Islet of Langerhans (tissue), 1 donor: Measurements from ENCODE around the gene SIM2.
"Not testable (repeated sequence)": the region's sequence is repeated elsewhere in the genome, so short reads cannot be mapped to it uniquely, and the experiment has no call there.

Experiments used
- FAIRE-seq: peaks from one replicate; lab custom pipeline; 2011; peaks lifted over from hg19 to GRCh38; lab: Jason Lieb, UNC

SIM2 gene, protein sequence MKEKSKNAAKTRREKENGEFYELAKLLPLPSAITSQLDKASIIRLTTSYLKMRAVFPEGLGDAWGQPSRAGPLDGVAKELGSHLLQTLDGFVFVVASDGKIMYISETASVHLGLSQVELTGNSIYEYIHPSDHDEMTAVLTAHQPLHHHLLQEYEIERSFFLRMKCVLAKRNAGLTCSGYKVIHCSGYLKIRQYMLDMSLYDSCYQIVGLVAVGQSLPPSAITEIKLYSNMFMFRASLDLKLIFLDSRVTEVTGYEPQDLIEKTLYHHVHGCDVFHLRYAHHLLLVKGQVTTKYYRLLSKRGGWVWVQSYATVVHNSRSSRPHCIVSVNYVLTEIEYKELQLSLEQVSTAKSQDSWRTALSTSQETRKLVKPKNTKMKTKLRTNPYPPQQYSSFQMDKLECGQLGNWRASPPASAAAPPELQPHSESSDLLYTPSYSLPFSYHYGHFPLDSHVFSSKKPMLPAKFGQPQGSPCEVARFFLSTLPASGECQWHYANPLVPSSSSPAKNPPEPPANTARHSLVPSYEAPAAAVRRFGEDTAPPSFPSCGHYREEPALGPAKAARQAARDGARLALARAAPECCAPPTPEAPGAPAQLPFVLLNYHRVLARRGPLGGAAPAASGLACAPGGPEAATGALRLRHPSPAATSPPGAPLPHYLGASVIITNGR

GRCh38 chr21:36698981-36699545 is at the start of gene SIM2:
Gene SIM2 (plus strand): TSS chr21:36699115. CDS start chr21:36699747, 632 bp downstream.
- FAIRE-seq, result no peak

DNA sequence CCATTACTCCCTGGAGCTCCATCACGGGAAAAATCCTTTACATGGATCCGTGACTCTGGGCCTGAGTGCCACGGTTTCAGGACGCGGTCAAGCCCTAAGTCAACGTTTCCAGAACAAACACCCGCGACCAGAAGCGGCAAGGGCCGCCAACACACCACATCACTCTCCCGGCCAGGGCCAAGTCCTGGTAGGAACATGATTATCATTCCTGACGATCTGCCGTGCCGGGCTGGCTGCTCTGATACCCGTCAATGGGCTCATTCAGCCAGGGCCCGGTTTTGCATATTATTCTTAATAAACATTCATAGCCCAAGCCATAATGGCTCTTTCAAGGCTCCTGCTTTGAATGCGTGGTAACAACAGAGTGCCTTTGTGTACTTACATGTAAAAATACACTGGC is 44.6 kb upstream of the SIM2 start:
- FAIRE-seq, result no peak

DNA sequence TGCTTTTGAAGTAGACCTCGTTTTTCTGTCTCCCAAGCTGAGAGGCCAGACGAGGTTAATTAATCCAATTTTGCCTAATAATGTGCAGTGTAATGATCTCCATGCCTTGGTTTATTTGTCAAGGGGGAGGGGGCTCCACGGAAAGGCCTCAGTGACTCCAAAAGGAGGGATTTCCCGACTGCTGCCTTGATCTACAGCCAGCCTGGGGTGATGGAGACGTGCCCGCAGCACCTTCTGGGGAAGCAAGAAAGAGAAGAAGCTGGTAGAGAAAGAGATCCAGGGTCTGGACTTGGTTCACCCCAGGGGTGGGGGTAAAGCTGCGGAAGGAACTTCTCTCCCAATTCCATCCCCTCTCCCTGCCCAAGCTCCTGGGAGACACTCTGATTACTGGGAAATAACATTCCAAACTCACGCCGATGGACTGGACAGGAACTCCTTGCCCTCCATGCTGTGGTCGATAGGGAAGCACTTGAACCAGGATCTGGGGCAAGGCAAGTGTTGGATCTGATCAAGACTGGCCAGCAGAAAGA is 44.1 kb upstream of the SIM2 start:
- FAIRE-seq, result no peak

DNA sequence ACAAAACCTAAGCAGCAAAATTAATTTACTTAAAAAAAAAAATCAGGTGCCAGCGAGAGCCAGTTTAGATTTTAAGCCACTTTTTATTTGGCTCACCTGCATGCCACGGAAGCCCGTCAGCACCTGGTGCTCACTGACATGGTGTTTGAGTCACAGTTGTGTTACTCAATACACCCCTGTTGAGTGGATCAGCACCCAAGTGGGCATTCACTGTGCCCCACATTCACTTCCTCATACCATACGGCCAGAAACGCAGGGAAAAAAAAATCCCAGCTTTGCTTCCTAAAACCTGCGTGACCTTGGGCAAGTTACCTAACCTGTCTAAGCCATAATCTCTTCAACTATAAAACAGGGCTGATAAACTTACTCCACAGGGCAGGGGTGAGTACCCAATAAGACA is 42.8 kb upstream of the SIM2 start:
- no peak for FAIRE-seq

DNA sequence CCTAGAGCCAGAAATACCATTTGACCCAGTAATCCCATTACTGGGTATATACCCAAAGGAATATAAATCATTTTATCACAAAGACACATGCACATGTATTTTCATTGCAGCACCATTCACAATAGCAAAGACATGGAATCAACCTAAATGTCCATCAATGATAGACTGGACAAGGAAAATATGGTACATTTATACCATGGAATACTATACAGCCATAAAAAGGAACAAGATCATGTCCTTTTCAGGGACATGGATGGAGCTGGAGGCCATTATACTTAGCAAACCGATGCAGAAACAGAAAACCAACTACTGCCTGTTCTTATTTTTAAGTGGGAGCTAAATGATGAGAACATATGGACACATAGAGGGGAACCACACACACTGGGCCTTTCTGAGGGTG is 41.6 kb upstream of the SIM2 start:
- FAIRE-seq, result not testable (repeated sequence)

DNA sequence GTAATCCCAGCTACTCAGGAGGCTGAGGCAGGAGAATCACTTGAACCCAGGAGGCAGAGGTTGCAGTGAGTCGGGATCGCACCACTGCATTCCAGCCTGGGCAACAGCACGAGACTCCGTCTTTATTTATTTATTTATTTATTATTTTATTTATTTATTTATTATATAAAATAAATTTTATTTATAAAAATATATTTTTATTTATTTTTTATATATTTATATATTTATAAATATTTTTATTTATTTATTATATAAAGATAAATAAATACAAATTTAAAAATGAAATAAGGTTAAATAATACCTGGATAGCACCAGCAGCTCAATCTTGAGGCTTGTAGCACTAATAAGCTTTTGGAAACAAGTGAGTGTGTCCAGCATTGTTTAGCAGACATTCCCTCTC is 40.9 kb upstream of the SIM2 start:
- FAIRE-seq, result no peak

DNA sequence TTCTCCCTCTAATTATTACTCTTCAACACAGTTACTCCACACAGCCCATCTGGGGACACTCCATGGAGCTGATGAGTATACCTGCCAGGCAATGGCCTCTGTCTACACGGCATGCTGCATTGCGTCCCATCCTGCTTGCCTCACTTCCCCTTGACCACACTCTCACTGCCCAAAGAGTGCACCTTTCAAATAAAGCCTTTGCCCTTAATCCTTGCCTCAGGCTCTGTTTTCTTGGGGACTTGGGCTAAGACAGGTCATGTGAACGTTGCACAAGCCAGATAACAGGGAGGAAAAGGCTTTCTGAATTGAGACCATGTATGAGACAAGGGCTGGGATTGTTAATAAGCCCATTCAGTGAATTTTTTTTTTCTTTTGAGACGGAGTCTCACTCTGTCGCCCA is 40.0 kb upstream of the SIM2 start:
- FAIRE-seq, result no peak

DNA sequence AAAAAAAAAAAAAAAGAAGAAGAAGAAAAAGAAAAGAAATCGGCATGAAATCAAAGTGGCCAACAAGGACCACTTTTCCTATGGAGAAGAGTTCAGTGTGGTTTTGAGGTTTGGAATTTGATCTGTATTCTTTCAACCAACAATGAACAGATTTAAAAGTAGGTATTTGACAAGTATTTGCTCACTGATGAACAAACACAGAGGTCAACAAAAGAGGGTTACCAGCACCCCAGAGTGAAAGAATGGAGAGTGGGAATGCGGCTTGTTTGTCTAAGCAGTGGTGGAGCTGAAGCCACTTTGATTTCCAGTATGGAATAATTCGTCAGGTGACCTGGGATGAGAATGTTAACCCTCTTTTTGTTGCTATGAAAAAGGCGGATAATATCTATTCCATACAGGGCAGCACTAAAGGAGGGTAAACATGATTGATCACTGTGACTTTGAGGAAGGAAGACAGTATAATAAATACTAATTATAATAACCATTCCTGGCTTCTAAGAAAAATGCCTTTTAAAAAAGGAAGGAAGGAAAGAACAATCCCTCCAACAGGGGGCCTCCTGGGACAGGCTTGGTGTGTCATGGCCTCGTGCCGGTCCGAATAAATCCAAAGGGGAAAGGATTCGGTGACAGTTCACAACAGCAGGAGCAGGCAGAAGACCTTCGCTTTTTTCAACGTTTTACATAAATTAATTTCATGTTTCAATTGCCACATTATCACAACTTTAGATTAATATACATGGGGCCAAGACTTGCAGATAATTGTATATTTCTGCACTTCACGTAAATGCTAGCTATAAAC is 37.2 kb upstream of the SIM2 start:
- no peak for FAIRE-seq

DNA sequence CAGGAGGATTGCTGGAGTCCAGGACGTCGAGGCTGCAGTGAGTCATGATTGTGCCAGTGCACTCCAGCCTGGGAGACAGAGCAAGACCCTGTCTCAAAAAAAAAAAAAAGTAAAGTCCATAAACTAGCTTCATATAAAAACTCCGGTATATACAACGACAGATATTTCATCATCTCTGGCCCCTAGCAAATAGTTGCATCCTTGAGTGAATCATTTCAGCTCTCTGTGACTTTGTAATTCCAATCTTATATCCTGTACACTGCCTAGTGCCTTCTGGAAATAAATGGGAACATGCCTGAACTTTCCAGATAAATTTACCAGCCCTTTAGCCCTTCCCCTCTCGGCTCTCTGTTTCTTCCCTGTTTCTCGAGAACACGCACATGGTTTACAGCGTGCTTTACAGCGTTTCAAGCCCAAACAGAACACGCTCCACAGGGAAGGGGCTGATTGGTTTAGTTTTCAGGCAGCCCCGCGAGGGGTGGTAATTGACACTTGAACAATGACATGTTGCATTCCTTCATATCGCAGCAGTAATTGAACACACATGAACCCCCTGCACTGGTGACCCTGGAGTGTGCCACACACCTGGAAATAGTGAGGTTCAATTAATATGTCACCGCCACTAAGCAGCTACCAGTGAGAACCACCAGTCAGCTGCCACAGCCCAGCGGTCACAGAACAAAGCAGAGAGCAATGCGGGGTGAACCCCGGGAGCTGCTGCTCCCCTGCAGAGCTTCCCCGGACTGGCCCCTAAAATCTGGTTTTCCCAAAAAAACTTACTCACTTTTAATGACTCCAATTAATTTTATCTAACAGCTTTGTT is 35.7 kb upstream of the SIM2 start:
- no peak for FAIRE-seq

DNA sequence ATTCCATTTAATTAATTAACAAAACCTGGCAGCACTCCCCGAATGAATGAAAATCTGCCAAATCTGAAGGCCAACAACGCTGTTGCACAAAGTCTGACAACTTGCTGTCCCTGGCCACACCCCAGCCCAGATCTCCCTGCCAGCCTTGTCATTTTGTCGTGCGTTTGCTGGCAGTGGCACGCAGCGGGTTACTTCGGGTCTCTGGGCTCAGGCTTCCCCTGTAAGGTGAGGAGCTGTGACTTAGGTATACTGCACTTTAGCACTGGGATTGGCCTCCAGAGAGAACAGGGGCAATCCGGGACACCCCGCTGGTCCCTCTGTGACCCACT is 34.3 kb upstream of the SIM2 start:
- FAIRE-seq, result no peak

DNA sequence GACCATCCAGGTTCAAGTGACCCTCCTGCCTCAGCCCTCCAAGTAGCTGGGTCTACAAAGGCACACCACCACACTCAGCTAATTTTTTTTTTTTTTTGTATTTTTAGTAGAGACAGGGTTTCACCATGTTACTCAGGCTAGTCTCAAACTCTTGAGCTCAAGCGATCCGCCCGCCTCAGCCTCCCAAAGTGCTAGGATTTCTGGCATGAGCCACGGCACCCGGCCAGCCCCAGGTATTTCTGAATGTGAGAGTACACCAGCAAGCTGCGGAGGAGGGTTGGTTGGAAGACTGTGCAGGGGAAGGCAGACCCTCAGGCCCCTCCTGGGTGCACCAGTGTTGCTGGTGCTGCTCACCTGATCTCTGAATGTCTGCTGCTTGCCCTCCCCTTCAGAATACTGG is 33.1 kb upstream of the SIM2 start:
- no peak for FAIRE-seq

- no peak for FAIRE-seq
Observed at GRCh38 chr21:36668713-36669112, 30.2 kb upstream of the SIM2 start.

DNA sequence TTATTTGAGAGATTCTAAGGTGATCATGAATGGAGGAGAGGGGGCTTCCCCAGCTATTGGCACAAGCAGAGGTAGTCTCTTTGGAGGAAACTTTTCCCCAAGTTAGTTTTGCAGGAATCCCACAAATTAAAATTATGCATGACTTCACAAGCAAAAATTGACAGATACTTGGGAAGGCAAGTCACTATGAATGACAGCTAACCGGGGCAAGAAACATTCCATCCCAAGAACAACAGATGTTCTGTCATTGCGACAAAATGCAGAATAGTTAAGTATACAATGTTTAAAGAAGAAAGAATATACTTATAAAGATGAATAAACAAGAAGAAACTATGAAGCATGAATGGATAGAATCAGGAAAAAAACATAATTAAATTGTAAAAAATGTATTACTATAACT is 27.1 kb upstream of the SIM2 start:
- FAIRE-seq, result no peak

DNA sequence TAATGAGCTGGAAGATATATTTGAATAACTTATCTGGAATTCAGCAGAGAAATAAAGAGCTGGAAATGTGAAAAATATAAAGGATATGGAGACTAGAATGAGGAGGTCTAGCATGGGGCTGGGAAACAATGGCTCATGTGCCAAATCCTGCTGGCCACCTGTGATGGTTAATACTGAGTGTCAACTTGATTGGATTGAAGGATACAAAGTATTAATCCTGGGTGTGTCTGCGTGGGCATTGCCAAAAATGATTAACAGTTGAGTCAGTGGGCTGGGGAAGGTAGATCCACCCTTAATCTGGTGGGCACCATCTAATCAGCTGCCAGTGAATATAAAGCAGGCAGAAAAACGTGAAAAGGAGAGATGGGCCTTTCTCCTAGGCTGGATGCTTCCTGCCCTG is 26.6 kb upstream of the SIM2 start:
- not testable (repeated sequence) for FAIRE-seq

GRCh38 chr21:36672737-36673136 is 26.2 kb upstream of the SIM2 start:
- no peak for FAIRE-seq

DNA sequence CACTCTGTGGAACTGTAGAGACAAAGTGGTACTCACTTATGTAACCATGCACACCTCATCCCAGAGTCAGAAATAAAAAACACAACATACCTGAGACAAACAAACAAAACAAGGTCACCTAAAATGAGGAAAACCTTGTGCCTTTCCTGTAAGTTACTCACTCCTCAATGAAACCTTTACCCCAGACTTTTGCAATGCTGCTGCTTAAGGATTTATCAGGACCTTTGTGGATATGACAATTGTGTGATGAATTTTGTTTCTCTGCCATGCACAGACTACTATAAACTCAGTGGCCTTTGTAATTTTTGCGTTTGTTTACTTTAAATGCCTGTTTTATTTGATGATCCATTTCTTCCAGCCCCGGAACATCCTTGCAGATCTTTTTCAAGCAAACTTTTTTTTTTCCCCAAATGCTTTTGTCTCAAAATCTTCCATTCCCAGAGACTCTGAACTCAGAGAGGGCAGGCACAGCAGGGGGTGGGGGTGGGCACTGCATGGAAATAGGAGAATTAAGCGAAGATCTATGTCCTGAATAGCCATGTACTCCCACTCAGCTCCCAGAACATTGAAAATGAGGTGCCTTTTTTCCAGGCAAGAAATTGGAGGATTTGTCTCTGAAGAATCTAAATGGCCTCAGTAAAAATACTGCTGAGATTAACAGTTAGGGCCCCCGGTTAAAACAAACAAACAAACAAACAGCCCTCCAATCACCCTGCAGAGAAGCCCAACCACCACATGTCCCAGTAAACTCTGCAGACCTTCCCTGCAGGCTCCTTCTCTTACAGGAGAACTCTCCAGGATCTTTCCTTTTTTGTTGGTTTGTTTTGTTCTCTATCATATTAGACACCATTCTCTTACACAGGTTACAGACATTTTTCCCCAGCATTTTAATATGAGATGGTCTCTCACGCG is 22.6 kb upstream of the SIM2 start:
- no peak for FAIRE-seq

DNA sequence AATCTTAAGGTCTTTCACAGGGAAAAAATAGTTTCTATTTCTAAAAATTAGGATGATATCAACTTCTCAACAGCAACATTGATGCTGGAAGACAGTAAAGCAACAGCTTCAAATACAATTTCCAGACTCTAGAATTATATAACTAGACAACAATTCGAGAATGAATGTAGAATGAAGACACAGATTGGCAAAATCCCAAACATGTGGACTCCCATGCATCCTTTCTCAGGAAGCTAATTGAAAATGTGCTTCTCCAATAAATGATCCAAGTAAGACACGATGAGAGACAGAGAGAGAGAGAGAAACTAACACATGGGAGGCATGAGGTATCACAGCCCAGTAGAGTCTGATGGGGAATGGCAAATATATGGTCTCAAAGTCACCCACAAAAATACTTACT is 21.5 kb upstream of the SIM2 start:
- no peak for FAIRE-seq

DNA sequence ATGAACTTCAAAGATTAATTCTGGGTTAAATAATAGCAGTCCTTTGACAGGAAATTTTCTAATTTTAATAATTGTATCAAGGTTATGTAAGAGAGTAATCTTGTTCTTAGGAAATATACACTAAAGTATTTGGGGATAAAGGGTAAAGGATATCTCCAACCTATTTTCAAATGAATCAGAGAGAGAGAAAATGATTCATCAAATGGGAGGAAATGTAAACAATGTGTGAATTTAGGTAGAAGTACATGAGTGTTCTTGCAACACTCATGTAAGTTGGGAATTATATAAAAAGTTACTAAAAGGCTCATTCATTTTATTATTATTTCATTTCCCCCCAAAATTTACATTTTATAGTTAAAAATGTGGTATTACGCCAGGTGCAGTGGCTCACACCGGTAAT is 20.4 kb upstream of the SIM2 start:
- no peak for FAIRE-seq

GRCh38 chr21:36681117-36681631 is 17.7 kb upstream of the SIM2 start:
- FAIRE-seq, result no peak

DNA sequence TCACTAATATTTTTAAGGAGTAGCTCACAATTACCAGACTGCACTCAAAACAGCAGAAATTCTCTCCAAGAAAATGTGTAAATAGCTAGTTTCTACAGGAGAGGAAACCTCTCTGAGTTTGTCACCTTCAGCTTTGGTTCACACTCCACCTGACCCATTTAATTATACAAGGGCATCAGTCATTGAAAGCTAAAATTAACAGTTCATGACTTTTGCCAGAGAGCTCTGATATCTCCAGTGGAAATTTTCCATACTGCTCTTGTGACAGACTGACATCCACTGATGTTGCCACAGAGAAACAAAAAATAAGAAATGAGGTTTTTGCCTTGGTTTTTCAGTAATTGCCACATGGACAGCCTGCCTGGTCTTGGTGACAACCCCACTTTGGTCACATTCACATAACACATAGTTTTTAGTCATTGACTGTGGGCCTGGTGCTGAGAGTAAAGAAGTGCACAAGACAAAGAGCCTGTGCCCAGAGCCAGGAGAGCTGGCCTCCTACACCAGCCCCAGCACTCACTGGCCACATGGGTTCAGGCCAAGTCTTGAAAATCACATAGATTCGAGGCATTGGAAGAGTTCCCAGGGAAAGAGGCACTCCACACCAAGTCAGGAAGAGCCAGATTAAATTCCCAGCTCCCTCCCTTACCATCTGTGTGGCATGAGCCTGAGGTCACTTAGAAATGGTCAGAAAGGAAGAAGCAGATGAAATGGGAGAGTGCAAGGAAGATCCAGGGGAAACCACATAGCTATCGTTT is 13.8 kb upstream of the SIM2 start:
- no peak for FAIRE-seq
